Rectal smooth muscle tissue (tissue), 1 donor: ENCODE results near the gene GDF11.

Source experiments
- H3K27ac ChIP-seq: one replicate; pipeline ENCODE4 v1.7.0; 2013; ENCODE audit warnings: low read depth, low read length, inconsistent platforms
- H3K27me3 ChIP-seq: one replicate; pipeline ENCODE4 v1.7.0; 2013; ENCODE audit warnings: low read length; ENCODE audit not compliant: control insufficient read depth, insufficient read depth
- H3K36me3 ChIP-seq: one replicate; pipeline ENCODE4 v1.7.0; 2013; ENCODE audit warnings: low read length; ENCODE audit not compliant: control insufficient read depth, insufficient read depth
- H3K4me1 ChIP-seq: one replicate; pipeline ENCODE4 v1.7.0; 2013; ENCODE audit warnings: low read length; ENCODE audit not compliant: control insufficient read depth, insufficient read depth
- H3K4me3 ChIP-seq: one replicate; pipeline ENCODE4 v1.7.0; 2013; ENCODE audit warnings: low read length
- H3K9ac ChIP-seq: one replicate; pipeline ENCODE4 v1.7.0; 2013; ENCODE audit warnings: low read length

GDF11 gene

GRCh38 chr12:55728939-55729818, 13.7 kb upstream of the GDF11 start, which contains the start of gene CD63:
CD63 (minus strand) TSS chr12:55729009; CDS start chr12:55728341, 668 bp downstream.
- no peaks in the 10 kb centered on the region for H3K27me3 ChIP-seq
- peak within 1 kb of the TSS; percentile 85 for H3K9ac ChIP-seq
- H3K4me1 ChIP-seq, result peaks cover 20% of the 10 kb centered on the region
- peak within 1 kb of the TSS; percentile 96 for H3K4me3 ChIP-seq
- H3K27ac ChIP-seq, result peak within 1 kb of the TSS; percentile 98
- peaks cover 20% of the 10 kb centered on the region for H3K36me3 ChIP-seq

GRCh38 chr12:55729819-55730818, 12.8 kb upstream of the GDF11 start:
- Histone ChIP-seq H3K4me3 (peak overlapping the region; percentile 69), H3K36me3 (peaks cover 16% of the 10 kb centered on the region), H3K9ac (peak overlapping the region; percentile 82), H3K4me1 (peaks cover 19% of the 10 kb centered on the region), H3K27me3 (no peaks in the 10 kb centered on the region), H3K27ac (peak overlapping the region; percentile 98)

GRCh38 chr12:55732288-55732687, 10.6 kb upstream of the GDF11 start:
- no peak overlapping the region for H3K9ac ChIP-seq
- H3K36me3 ChIP-seq, result no peaks in the 10 kb centered on the region
- H3K4me3 ChIP-seq, result no peak overlapping the region
- H3K4me1 ChIP-seq, result peaks cover 10% of the 10 kb centered on the region
- peak overlapping the region; percentile 50 for H3K27ac ChIP-seq
- H3K27me3 ChIP-seq, result no peaks in the 10 kb centered on the region

GRCh38 chr12:55733021-55733555, 9.8 kb upstream of the GDF11 start:
- Histone ChIP-seq H3K4me3 (no peak overlapping the region), H3K27me3 (no peaks in the 10 kb centered on the region), H3K4me1 (peaks cover 8% of the 10 kb centered on the region), H3K36me3 (no peaks in the 10 kb centered on the region), H3K9ac (no peak overlapping the region), H3K27ac (no peak overlapping the region)

GRCh38 chr12:55733858-55734257, 9.1 kb upstream of the GDF11 start:
- no peak overlapping the region for H3K27ac ChIP-seq
- no peak overlapping the region for H3K4me3 ChIP-seq
- H3K4me1 ChIP-seq, result peaks cover 12% of the 10 kb centered on the region
- no peaks in the 10 kb centered on the region for H3K27me3 ChIP-seq
- H3K9ac ChIP-seq, result no peak overlapping the region
- no peaks in the 10 kb centered on the region for H3K36me3 ChIP-seq

GRCh38 chr12:55734595-55734994, 8.3 kb upstream of the GDF11 start:
- Histone ChIP-seq H3K36me3 (no peaks in the 10 kb centered on the region), H3K27me3 (no peaks in the 10 kb centered on the region), H3K4me1 (peaks cover 12% of the 10 kb centered on the region), H3K9ac (no peak overlapping the region), H3K27ac (no peak overlapping the region), H3K4me3 (no peak overlapping the region)

- Histone ChIP-seq H3K4me1 (peaks cover 7% of the 10 kb centered on the region), H3K27ac (no peak overlapping the region), H3K4me3 (no peak overlapping the region), H3K9ac (no peak overlapping the region), H3K27me3 (no peaks in the 10 kb centered on the region), H3K36me3 (no peaks in the 10 kb centered on the region)
Observed at GRCh38 chr12:55736076-55736475, 6.8 kb upstream of the GDF11 start.

GRCh38 chr12:55736780-55737580, 5.9 kb upstream of the GDF11 start:
- H3K27ac ChIP-seq, result no peak overlapping the region
- H3K36me3 ChIP-seq, result no peaks in the 10 kb centered on the region
- no peaks in the 10 kb centered on the region for H3K27me3 ChIP-seq
- peaks cover 6% of the 10 kb centered on the region for H3K4me1 ChIP-seq
- H3K9ac ChIP-seq, result no peak overlapping the region
- no peak overlapping the region for H3K4me3 ChIP-seq

GRCh38 chr12:55737581-55738122, 5.3 kb upstream of the GDF11 start:
- Histone ChIP-seq H3K27me3 (no peaks in the 10 kb centered on the region), H3K9ac (no peak overlapping the region), H3K36me3 (no peaks in the 10 kb centered on the region), H3K27ac (peak overlapping the region; percentile 81), H3K4me1 (peaks cover 6% of the 10 kb centered on the region), H3K4me3 (peak overlapping the region; percentile 79)

GRCh38 chr12:55738123-55739024, 4.5 kb upstream of the GDF11 start:
- H3K27ac ChIP-seq, result peak overlapping the region; percentile 81
- H3K9ac ChIP-seq, result peak overlapping the region; percentile 83
- H3K4me1 ChIP-seq, result peaks cover 6% of the 10 kb centered on the region
- H3K27me3 ChIP-seq, result no peaks in the 10 kb centered on the region
- no peaks in the 10 kb centered on the region for H3K36me3 ChIP-seq
- peak overlapping the region; percentile 79 for H3K4me3 ChIP-seq

- peak overlapping the region; percentile 81 for H3K27ac ChIP-seq
- no peaks in the 10 kb centered on the region for H3K27me3 ChIP-seq
- peaks cover 6% of the 10 kb centered on the region for H3K4me1 ChIP-seq
- no peak overlapping the region for H3K4me3 ChIP-seq
- H3K9ac ChIP-seq, result no peak overlapping the region
- no peaks in the 10 kb centered on the region for H3K36me3 ChIP-seq
Observed at GRCh38 chr12:55739025-55739378, 3.9 kb upstream of the GDF11 start.
